ENCODE results near the gene GSG1L.

The GSG1L gene

DNA sequence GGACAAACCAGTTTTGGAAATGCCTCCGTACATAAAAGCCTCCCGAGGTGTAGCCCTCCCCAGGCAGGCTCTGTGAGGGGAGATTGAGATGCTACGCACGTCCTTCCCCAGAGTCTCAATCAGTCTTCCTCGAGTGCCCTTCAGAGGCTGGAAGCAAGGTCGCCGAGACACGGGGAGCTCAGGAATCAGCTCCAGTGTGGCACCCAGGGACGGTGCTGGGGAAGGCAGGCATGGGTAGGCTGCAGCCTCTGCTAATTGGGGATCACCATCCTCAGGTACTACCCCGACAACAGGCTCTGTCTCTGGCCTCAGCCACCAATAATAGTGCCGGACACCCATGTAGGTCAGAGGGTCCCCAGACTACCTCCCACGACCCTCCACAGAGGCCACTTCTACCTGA lies 28.1 kb upstream of the GSG1L start:
- no peak for DNase-seq (ENCODE audit: low read depth)

DNA sequence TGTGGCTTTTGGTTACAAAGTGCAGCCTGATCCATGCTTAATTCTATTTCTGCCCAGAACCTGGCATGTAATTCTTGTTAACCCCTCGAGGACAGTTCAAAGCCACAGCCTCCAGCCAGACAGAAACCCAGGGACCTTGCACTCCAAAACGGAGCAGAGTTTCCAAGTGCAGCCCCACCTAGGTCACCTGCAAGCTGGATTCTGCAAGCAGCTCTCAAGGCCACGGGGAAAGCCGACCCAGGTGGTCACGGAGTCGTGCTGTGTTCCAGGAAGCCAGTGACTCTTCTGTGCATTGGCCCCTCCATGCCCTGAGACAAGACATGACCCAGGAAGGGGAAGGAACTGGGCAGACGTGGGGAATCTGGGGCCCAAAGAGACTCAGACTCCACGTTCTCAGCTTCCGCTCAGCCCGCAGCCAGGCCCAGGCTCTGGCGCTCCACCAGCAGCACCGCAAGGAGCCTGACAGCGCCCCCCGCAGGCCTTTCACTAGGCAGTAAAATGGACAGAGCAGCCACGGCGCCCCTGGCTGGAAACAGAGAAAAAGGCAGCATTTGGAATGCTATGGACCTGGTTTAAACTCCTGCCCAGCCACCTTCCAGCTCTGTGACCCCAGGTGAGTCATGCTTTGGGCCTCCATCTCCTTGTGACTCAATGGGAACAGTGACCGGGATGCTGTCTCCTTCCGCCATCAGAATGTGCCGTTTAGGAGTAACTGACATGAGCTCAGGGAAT lies 27.3 kb upstream of the GSG1L start:
- peak; percentile 3 for DNase-seq (ENCODE audit: low read depth)

DNA sequence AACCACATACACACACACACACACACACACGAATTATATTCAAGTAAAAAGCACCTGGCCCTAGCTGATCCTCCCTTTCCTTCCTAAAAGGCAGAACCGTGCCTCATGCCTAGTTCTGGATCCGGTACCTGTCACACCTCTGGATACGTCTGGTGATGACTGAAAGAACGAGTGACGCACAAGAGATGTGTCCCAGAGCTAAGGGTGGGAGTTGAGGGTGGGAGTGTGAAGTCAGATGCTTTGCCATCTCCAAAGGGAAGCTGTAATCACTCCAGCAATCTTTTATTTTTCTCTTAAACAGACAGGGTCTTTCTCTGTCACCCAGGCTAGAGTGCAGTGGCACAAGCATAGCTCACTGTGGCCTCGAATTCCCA lies 26.5 kb upstream of the GSG1L start:
- DNase-seq (ENCODE audit: low read depth), result no peak

DNA sequence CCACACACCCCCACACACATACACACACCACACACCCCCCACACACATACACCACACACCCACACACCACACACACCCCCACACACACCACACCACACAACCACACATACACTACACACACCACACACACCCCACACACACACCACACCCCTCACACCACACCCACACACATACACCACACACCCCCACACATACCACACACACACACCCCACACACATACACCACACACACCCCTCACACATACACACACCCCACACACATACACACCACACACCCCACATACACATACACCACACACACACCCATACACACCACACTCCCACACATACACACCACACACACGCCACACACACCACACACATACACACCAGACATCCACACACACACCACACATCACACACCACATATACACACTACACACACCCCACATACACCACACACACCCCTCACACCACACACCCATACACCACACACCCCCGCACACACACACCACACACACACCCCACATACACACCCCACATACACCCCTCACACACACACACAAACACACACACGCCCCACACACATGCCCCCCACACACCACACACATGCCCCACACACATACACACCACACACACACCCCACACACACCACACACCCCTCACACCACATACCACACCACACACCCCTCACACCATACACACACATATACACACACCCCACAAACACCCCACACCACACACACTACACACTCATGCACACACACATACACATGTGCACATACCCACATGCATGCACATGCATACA lies 25.9 kb upstream of the GSG1L start:
- DNase-seq (ENCODE audit: low read depth), result no peak

DNA sequence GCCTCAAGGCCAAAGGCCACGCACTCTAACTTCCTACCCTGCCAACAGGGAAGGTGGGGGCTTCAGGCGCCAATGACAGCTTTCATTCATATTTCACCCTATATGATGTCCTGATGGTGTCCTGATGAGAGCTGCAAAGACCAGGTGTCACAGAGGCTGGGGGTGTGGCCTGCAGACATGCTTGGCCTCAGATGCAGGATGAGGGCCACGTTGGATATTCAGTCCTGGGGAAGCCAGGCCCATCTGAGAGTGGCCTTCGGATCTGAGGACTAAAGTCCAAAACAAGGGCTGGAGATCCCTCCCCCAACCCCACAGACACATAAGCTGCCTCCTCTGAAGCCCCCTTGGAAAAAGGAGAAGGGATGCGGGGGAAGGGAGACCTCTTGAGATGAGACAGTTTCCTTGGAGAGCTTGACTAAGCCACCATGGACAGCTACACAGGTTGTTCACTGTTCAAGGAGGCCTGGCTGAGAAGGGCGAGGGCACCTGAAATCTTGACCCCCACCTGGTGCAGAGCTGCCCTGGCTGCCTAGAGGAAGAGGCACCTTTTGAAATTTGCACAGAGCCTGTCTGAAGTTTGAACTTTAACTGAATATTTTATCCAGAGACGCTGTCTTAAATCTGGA lies 24.3 kb upstream of the GSG1L start:
- no peak for DNase-seq (ENCODE audit: low read depth)

DNA sequence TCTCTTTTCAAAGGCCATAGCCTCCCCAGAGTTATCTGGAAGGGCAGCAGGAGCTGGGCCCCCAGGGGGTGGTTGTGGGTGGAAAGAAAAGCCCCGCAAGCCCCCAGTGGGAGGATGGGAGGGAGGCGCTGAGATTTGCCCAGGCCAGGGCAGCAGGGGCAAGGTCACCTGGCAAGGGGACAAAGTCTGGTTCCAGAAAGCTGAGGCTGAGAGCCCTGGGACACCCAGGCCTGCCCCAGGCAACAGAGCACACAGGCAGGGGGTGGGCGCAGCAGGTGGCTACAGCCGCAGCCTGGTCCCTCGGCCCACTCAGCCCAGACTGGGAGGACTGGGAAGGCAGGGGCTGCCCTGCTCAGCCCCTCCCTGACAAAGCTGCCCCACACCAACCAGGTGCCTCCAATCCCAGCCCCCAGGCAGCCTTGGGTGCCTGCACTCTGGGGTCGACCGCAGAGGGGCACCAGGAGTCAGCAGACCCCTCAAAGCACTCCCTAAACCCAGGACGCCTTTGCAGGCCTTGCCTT lies 23.7 kb upstream of the GSG1L start:
- no peak for DNase-seq (ENCODE audit: low read depth)

DNA sequence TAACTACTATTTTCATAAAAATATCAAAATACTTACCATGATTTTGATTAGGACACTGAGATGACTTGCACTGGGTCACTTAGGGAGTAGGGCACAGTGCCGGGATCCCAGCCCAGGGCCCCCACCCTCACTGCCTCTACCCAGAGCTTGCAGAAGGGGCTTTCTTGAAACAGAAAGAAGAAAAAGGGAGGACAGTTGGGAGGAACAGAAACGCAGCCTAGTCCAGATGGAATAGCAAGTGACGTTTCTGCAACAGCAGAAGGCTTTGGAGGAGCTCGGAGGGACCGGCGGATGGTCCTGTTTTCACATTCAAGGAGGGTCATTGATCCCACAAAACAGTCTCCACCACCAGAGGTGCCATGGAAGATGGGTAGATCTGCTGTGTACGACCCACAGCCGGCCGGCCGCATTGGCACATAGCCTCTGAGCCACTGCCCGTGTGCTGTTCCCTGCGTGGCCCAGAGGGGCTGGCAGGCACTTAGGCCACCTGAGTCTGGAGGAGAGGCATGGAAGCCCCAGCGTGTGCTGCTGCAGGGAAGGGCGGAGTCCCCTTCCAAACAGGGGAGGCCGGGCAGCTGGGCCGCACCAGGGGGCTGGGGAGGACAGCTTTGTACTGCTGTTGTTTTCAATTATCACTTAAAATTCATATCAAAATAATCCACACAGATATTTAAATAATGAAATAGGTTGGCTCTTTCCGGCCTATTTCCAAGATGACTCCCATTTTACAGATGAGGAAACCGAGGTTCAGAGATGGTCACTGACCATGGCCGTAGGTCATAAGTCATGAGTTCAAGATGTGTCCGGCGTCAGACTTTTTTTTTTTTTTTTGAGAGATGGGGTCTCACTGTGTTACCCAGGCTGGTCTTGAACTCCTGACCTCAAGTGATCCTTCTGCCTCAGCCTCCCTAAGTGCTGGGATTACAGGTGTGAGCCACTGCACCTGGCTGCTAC lies 22.9 kb upstream of the GSG1L start:
- no peak for DNase-seq (ENCODE audit: low read depth)

DNA sequence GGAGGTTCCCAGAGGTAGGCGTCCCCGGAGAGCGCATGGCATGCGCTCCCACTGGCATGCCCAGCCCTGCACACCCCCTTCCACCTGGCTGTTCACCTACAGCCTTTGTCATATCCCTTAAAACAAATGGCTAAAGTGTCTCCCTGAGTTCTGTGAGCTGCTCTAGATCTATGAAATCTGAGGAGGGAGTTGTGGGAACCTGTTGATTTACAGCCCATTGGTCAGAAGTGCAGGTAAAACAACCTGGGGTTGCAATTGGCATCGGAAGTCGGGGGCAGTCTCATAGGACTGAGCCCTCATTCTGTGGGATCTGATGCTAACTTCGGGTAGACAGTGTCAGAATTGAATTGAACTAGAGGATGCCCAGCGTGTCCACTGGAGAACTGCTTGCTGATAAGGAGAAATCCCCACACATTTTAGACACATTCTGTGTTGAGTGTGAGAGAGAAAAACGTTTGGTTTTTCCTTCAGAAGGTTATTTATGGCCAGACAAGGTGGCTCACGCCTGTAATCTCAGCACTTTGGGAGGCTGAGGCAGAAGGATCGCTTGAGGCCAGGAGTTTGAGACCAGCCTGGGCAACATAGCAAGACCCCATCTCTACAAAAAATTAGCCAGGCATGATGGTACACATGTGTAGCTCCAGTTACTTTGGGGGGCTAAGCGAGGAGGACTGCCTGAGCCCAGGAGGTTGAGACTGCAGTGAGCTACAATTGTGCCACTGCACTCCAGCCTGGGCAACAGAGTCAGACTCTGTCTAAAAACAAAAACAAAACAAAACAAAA lies 22.1 kb upstream of the GSG1L start:
- no peak for DNase-seq (ENCODE audit: low read depth)

DNA sequence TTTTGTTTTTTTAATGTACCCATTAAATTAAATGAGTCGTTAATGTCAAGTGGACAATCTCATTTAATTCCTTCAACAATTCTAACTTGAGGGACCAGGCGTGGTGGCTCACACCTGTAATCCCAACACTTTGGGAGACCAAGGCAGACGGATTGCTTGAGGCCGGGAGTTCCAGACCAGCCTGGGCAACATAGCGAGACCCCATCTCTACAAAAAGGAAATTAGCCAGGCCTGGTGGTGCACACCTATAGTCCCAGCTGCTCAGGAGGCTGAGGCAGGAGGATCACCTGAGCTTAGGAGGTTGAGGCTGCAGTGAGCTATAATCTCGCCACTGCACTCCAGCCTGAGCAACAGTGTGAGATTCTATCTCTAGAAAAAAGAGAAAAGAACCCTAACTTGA lies 20.7 kb upstream of the GSG1L start:
- DNase-seq (ENCODE audit: low read depth), result no peak

DNA sequence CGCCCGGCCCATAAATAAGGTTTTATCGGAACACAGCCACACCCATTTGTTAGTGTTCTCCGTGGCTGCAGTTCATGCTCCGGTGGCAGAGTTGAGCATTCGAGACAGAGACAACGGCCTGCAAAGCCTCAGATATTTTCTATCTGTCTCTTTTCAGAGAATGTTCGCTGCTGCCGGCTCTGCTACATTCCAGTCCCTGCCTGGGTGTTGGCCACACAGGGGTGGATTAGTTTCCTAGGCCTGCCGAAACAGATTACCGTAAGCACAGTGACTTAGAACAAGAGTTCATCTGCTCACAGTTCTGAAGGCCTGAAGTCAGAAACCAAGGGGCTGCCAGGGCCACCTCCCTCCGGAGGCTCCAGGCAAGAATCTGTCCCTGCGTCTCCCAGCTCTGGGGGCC lies 19.1 kb upstream of the GSG1L start:
- no peak for DNase-seq (ENCODE audit: low read depth)

DNA sequence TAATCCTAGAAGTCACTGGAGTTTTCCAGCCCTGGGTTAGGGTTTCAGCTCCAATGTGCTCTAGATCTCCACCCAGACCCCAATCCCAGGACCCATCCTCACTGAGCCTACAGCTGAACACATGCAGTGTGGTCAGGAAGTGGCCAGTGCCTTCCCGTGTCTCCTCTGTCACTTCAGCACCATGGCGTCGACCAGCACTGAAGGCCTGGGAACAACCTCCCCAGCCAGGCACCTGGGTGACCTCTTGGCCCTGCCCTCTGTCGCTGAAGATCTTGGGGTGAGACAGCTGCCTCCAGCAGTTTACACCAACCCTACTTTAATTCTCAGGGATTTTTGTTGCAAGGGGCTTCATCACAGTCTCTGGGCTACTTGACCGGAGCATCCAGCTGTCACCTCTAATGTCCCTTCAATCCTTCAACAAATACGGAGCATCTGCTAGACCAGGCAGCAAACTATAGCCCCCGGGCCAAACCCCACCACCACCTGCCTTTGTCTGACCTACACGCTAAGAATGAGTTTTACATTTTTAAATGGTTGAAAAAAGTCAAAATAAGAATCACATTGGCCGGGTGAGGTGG lies 18.0 kb upstream of the GSG1L start:
- no peak for DNase-seq (ENCODE audit: low read depth)

DNA sequence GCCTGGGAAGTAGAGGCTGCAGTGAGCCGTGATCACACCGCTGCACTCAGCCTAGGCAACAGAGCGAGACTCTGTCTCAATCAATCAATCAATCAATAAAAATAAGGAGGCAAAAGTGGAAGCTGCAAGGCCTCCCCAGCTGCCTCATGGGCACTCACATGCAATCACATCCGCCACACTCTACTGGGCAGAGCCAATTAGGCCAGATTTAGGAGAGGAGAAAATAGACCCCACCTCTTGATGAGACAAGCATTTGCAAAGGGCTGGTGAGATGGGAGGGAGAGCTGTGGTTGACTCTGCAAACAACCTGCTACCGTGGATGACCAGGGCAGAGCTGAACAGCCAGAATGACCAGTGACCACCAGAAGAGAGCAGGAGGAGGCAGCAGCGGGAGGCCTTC lies 14.7 kb upstream of the GSG1L start:
- DNase-seq (ENCODE audit: low read depth), result no peak

DNA sequence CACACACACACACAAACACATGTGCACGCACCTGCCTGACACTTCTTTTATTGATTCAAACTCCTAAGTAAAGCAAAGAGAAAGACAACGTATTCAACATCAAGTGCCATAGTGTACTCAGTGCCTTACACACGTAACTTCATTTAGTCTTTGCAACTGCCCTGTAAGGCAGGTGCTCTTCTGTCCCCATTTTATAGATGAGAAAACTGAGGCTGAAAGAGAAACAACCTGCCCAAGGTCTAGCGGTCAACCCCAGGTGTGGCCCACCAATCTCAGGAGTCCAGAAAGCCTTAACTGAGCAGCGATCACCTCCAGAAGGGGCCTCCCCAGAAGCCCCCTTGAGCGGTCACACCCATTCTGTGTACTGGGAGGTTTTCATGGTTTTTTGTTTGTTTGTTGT lies 10.3 kb upstream of the GSG1L start:
- no peak for DNase-seq (ENCODE audit: low read depth)

DNA sequence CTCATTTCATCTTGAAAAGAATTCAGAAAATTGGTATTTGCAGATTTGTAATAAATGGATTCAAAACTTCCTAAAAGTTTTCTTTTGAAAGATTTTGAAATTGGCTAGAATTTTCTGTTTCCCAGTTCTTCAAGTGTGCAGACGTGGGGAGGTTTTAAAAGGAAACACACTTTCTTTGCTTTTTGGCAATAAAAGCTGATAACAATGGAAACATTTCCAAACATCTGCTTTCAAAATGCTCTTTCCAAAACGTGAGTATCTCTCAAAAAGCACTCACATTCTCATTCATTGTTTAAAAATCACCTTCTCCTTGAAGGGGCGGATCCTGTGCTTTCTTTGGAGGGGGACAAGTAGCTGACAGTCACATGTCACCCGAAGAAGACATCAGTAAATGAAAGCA lies 8.6 kb upstream of the GSG1L start:
- no peak for DNase-seq (ENCODE audit: low read depth)

DNA sequence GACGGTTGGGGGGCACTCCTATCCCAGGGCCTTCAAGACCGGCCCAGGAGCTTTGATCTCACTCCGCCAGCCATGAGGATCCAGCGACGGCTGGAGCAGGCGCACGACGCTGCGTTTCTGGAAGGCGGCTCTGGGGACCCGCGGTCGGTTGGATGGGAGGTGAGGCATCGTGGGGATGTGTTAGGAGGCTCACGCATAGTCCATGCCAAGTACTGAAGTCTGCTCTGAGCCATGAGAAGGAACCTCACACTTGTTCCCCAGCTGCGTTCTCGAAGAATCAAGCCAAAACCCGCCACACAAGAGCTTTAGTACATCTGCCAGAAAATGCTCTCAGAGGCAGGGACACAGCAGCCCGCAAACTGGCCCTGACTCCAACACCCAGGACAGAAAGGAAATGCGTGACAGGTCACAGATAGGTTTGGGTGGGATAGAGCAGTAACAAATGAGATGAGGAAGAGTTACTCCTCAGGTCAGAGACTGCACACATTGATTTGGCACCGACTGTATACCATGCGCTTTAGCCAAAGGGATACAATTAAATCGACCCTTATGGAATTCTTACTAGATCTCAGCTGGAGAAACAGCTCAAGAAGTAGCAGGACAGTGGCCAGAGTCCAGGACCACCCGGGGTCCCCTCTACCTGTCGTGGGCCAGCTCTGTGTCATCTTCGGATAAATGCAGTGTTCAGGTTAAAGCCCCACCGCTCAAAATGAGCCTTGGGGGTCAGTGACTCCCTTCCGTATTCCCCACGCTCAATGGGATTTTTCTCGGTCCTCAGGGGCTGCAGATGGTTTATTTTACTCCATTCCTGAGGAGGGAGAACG lies 6.7 kb upstream of the GSG1L start:
- DNase-seq (ENCODE audit: low read depth), result no peak

DNA sequence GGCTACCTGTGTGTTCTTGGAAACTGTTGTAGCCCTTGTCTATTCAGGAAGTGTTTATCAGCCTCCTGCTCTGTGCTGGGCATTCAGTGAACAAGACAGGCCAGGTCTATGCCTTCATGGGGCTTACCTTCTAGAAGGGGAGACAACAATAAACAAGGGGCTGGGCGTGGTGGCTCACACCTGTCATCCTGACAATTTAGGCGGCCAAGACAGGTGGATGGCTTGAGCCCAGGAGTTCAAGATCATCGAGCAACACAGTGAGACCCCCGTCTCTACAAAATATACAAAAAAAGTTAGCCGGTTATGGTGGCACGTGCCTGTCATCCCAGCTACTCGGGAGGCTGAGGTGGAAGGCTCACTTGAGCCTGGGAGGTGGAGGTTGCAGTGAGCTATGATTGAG lies 5.5 kb upstream of the GSG1L start:
- no peak for DNase-seq (ENCODE audit: low read depth)

DNA sequence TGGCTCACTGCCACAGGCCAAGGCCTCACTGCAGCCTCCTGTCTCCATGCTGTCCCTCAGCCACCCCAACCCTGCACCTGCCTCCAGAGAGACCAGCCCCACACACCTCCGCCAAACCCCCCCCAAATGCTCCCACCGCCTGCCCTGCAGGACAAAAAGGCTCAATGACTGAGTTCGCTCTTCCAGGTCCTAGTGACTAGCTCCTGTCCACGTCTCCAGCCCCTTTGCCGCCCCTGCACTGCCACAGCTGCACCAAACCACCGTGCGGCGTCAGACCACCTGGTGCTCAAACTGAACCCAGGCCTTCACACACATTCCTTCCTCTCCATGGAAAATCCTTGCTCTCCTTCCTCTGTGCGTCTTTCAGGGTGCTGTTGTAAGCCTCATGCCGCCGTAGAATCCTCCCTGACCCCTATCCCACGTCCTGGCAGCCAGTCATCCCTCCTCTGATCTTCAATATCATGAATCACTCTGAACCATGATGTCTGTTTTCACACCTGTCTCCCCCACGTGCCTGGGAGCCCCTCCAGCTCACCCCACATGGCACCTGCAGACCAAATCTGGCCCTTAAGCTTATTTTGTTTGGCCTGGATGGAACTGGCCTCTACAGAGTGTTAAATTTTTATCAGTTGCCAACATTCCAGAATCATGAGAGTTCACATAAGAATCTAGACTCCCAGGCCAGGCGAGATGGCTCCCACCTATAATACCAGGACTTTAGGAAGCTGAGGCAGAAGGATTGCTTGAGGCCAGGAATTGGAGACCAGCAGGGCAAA lies 4.3 kb upstream of the GSG1L start:
- no peak for DNase-seq (ENCODE audit: low read depth)

DNA sequence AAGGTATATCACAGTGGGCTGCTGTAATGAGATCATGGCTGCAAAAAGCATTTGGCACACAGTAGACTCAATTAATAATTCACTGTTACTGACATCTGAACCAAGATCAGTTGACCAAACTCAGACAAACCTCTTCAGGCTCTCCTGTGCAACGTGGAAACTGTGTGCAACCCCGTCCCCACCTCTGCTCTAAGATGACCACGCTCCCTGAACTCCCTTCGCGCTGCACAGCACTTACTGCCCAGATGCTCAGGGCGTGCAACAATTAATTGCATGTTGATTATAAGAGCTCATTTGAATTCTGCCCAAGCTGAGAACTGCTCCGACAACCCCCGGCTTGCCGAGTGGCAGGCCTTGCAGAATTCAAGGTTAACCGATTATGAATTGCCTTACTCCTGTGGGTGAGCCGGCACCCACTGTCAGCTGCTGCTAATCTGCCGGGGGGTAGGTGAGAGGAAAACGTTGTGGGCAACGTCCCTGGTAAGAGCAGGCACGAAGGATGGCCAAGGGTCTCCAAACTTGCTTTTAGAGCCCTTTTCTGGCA lies 1.3 kb upstream of the GSG1L start:
- DNase-seq (ENCODE audit: low read depth), result no peak

DNA sequence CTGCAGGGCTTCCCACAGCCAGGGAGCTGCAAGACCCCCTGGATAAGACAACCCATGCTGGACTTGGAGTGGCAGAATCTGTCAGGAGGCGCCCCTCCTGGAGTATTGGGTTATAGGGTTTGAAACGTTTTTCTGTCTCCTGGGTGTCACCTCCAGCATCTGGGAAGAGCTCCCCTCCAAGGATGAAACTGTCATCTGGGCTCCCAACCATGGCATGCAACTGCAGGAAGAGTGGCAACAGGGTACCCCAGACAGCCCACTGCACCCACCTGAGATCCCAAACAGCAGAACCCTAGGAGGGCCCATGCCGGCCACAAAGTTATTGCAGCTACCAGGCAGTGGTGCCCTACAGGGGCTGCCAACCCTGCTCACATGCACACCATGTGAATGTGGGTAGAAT lies 636 bp upstream of the GSG1L start:
- DNase-seq (ENCODE audit: low read depth), result no peak
